Measurements from ENCODE around the gene CT45A8.
"Not testable (repeated sequence)": the region's sequence is repeated elsewhere in the genome, so short reads cannot be mapped to it uniquely, and the experiment has no call there.

GRCh38 chrX:135802687-135803086, 51.7 kb downstream of the CT45A8 start, which contains the start of gene CT45A6:
- TF ChIP-seq CTCF (IDR thresholded peaks at IDR 0.05; ENCODE audit: low read depth, low read length); EZH2phosphoT487 (IDR thresholded peaks at IDR 0.05; ENCODE audit: low read depth): not testable (repeated sequence)

Measured in OCI-LY3 (cell line).